Measurements from ENCODE around the gene RHCG. TPM values are rescaled to one million over a fixed set of nuclear protein-coding genes. Genes with fewer than 3 reads are reported as not detected.

Gene RHCG
- total and polyA plus RNA-seq, 2 of the 4 experiments (the other 2 are of a cell fraction) = not detected

- ChIA-PET POLR2A (ENCODE audit: unreplicated experiment) (no interaction called here), CTCF (no interaction called here)
- Histone ChIP-seq H3K79me1 (ENCODE audit: low read depth in 1 of 2, low read length in 2 of 2) (no peaks in the 10 kb centered on the region), H2BK5ac (ENCODE audit: low read depth, low read length, poor library complexity, severe bottlenecking) (no peak overlapping the region), H3K27ac (ENCODE audit: insufficient read depth, low read length) (no peak overlapping the region), H2AK5ac (ENCODE audit: low read depth, low read length) (no peak overlapping the region), H3K9me1 (ENCODE audit: insufficient read depth, low read length) (no peaks in the 10 kb centered on the region; the same call in 1 of the 2 replicates), H3K18ac (ENCODE audit: low read depth, low read length) (no peak overlapping the region), H3K14ac (replicated peaks; ENCODE audit: low read depth, low read length) (no peak overlapping the region), H3K36me3 (ENCODE audit: control insufficient read depth, insufficient read depth, low read length) (no peaks in the 10 kb centered on the region), H3K4me1 (ENCODE audit: control insufficient read depth, insufficient read depth, low read length) (no peaks in the 10 kb centered on the region), H3K9me3 (ENCODE audit: control insufficient read depth, insufficient read depth, low read length) (no peaks in the 10 kb centered on the region), H3K4ac (ENCODE audit: low read depth, low read length) (no peak overlapping the region), H3K4me2 (ENCODE audit: low read depth, low read length) (no peak overlapping the region), H3K27me3 (ENCODE audit: control insufficient read depth, insufficient read depth, low read length) (peaks cover 56% of the 10 kb centered on the region), H2BK15ac (ENCODE audit: low read depth, low read length) (no peak overlapping the region), H3K23ac (ENCODE audit: low read depth, low read length) (no peak overlapping the region), H3K56ac (ENCODE audit: extremely low read depth, insufficient read depth, low read length) (no peak overlapping the region), H4K91ac (ENCODE audit: insufficient read depth, low read depth, low read length) (no peak overlapping the region), H3K4me3 (ENCODE audit: insufficient read depth, low read depth, low read length) (no peak overlapping the region), H4K20me1 (ENCODE audit: insufficient read depth, low read length) (no peaks in the 10 kb centered on the region), H2BK120ac (ENCODE audit: low read depth, low read length) (no peak overlapping the region), H2AFZ (replicated peaks; ENCODE audit: low read length, poor library complexity) (no peak overlapping the region), H4K5ac (ENCODE audit: low read depth, low read length) (no peak overlapping the region), H2BK20ac (ENCODE audit: low read depth, low read length) (no peak overlapping the region), H2AK9ac (replicated peaks; ENCODE audit: low read depth, low read length, poor library complexity) (no peak overlapping the region), H4K8ac (ENCODE audit: low read depth in 2 of 2, low read length in 2 of 2) (no peak overlapping the region), H3K9ac (ENCODE audit: low read depth, low read length) (no peak overlapping the region)
- DNase-seq (no peak), ATAC-seq (ENCODE audit: low read depth) (no peak)
- in situ Hi-C loops (cut with MboI; ENCODE audit: low sequenced_read_pairs) = no loop called here
- BruUV-seq (replicated peaks) = no TSS peak
- intact Hi-C loops (cut with micrococcal nuclease) = no loop called here
- no peak for TF ChIP-seq SMC3 (IDR thresholded peaks at IDR 0.05; ENCODE audit: low read depth, low read length)
- no peak for TF ChIP-seq RFX5 (IDR thresholded peaks at IDR 0.05; ENCODE audit: low read depth, low read length)
- no peak for TF ChIP-seq MAFK (IDR thresholded peaks at IDR 0.05; ENCODE audit: low read depth, low read length)
- TF ChIP-seq CEBPB (IDR thresholded peaks at IDR 0.05; ENCODE audit: low read depth, low read length) = no peak
- TF ChIP-seq RCOR1 (IDR thresholded peaks at IDR 0.05; ENCODE audit: insufficient replicate concordance, low read length) = no peak
- no peak for TF ChIP-seq FOS (IDR thresholded peaks at IDR 0.05; ENCODE audit: low read depth, low read length)
- TF ChIP-seq MXI1 (IDR thresholded peaks at IDR 0.05; ENCODE audit: borderline replicate concordance, low read depth, low read length) = no peak
- no peak for TF ChIP-seq ELK1 (IDR thresholded peaks at IDR 0.05; ENCODE audit: borderline replicate concordance, low read depth, low read length)
- no peak for TF ChIP-seq MAZ (IDR thresholded peaks at IDR 0.05; ENCODE audit: borderline replicate concordance, low read depth, low read length)
- TF ChIP-seq NFE2L2 (IDR thresholded peaks at IDR 0.05; ENCODE audit: low read depth, low read length) = no peak
- no peak for TF ChIP-seq BHLHE40 (IDR thresholded peaks at IDR 0.05; ENCODE audit: low read depth, low read length)
- TF ChIP-seq CHD1 (IDR thresholded peaks at IDR 0.05; ENCODE audit: low read depth, low read length) = no peak
- TF ChIP-seq CTCF (conservative IDR thresholded peaks at IDR 0.05; ENCODE audit: low read depth, low read length) = no peak
- dilution Hi-C loops (cut with HindIII; ENCODE audit: low sequenced_read_pairs, unreplicated experiment) = no loop called here
- 63% methylated on average over 12 of the region's 16 CpGs; no CpG with 5 or more reads in 1 of the 2 experiments for WGBS, 2 experiments (ENCODE audit: extremely low coverage in 2 of 2, insufficient read length in 1 of 2)
Observed at GRCh38 chr15:89492934-89493631, 3.3 kb downstream of the RHCG start.
